ENCODE data around the gene MYLK3.

The MYLK3 gene

DNA sequence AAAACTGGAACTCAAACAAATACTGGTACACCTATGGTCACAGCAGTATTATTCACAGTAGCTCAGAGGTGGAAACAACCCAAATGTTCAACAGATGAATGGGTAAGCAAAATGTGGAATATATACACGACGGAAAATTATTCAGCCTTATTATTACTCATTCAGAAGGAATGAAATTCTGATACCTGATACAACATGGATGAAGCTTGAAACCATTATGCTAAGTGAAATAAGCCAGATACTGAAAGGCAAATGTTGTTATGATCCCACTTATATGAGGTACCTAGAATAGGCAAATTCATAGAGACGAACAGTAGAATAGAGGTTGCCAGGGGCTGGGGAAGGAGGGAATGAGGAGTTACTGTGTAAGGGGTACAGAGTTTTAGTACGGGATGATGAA is 27.1 kb upstream of the MYLK3 start:
- no peaks in the 10 kb centered on the region for H3K4me1 ChIP-seq
- no peak overlapping the region for H3K4me3 ChIP-seq
- peaks cover 3% of the 10 kb centered on the region; the same call in 1 of the 2 replicates for H3K9me3 ChIP-seq
- in situ Hi-C loops (cut with MboI; ENCODE audit: low sequenced_read_pairs): no loop called here
- no peak for DNase-seq (ENCODE audit: low spot score in 2 of 2)
- no peaks in the 10 kb centered on the region for H3K36me3 ChIP-seq (replicated peaks)
- H3K27me3 ChIP-seq (ENCODE audit: low read depth): no peaks in the 10 kb centered on the region

DNA sequence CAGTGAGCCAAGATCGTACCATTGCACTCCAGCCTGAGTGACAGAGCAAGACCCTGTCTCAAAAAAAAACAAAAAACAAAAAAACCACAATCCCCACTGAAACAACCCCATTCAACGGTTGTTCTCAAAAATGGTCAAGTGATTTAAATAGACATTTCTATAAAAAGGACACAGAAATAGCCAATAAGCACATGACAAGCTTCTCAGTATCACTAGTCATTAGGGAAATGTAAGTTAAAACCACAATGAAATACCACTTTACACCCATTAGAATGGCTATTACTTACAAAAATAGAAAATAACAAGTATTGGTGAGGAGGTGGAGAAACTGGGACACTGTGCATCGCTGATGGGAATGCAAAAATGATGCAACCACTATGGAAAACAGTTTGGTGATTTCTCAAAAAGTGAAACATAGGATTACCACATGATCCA is 26.6 kb upstream of the MYLK3 start:
- in situ Hi-C loops (cut with MboI; ENCODE audit: low sequenced_read_pairs): no loop called here
- peaks cover 3% of the 10 kb centered on the region; the same call in 1 of the 2 replicates for H3K9me3 ChIP-seq
- H3K4me3 ChIP-seq: no peak overlapping the region
- no peaks in the 10 kb centered on the region for H3K27me3 ChIP-seq (ENCODE audit: low read depth)
- no peaks in the 10 kb centered on the region for H3K36me3 ChIP-seq (replicated peaks)
- no peak for DNase-seq (ENCODE audit: low spot score in 2 of 2)
- H3K4me1 ChIP-seq: no peaks in the 10 kb centered on the region

DNA sequence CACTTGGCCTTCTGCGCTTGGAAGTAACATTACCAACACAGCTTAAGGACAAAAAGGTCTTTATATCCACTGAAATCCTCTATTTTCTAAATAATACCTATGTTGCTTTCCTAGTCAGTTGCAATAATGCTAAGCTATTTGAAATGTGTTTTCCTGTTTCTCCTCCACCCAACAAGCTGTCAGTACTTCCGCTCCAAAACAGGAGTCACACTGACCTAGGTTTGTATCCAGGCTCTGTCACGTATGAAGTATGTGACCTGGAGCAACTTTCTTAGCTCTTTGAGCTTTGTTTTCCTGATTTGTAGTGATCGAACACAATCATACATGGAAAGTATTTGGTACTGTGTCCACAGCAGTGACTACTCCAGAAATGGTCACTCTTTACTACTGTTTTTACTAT is 24.3 kb upstream of the MYLK3 start:
- Histone ChIP-seq H3K4me1 (no peaks in the 10 kb centered on the region), H3K9me3 (no peaks in the 10 kb centered on the region), H3K4me3 (no peak overlapping the region), H3K36me3 (replicated peaks) (no peaks in the 10 kb centered on the region), H3K27me3 (ENCODE audit: low read depth) (no peaks in the 10 kb centered on the region)
- no peak for DNase-seq (ENCODE audit: low spot score in 2 of 2)
- in situ Hi-C loops (cut with MboI; ENCODE audit: low sequenced_read_pairs): no loop called here

DNA sequence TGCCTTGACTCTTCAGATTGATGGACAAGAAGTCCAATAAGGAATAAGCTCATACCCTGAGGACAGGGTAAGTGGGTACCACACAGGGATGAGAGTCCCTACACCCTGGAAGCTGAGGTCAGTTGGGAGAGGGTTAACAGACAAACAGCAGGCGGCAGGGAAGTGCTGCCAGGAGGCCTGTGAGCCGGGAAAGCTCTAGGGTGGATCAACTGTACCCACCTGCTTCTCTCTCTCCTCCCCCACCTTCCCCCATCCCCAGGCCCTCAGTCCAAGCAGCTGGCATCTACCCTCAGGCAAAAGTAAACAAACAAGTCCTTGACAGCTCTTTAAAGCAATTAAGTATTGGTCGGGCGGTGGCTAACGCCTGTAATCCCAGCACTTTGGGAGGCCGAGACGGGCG is 20.7 kb upstream of the MYLK3 start:
- no peaks in the 10 kb centered on the region for H3K27me3 ChIP-seq (ENCODE audit: low read depth)
- no peaks in the 10 kb centered on the region for H3K4me1 ChIP-seq
- H3K4me3 ChIP-seq: no peak overlapping the region
- no peaks in the 10 kb centered on the region for H3K36me3 ChIP-seq (replicated peaks)
- in situ Hi-C loops (cut with MboI; ENCODE audit: low sequenced_read_pairs): no loop called here
- no peaks in the 10 kb centered on the region for H3K9me3 ChIP-seq
- DNase-seq (ENCODE audit: low spot score in 2 of 2): no peak

DNA sequence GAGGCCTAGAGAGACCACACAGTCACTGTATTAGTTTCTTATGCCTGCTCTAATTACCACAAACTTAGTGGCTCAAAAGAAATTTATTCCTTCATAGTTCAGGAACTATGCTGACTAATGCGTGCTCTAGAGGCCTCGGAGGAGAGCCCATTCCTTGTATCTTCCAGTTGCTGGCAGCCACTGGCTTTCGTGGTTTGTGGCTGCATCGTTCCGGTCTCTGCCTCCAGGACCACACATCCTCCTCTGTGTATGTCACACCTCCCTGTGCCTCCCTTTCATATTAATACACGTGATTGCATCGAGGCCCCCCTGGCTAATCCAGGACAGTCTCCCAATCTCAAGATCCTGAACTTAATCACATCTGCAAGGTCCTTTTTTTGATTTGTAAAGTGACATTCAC is 16.9 kb upstream of the MYLK3 start:
- Histone ChIP-seq H3K27me3 (ENCODE audit: low read depth) (no peaks in the 10 kb centered on the region), H3K9me3 (no peaks in the 10 kb centered on the region), H3K36me3 (replicated peaks) (no peaks in the 10 kb centered on the region), H3K4me3 (no peak overlapping the region), H3K4me1 (no peaks in the 10 kb centered on the region)
- in situ Hi-C loops (cut with MboI; ENCODE audit: low sequenced_read_pairs): no loop called here
- no peak for DNase-seq (ENCODE audit: low spot score in 2 of 2)

DNA sequence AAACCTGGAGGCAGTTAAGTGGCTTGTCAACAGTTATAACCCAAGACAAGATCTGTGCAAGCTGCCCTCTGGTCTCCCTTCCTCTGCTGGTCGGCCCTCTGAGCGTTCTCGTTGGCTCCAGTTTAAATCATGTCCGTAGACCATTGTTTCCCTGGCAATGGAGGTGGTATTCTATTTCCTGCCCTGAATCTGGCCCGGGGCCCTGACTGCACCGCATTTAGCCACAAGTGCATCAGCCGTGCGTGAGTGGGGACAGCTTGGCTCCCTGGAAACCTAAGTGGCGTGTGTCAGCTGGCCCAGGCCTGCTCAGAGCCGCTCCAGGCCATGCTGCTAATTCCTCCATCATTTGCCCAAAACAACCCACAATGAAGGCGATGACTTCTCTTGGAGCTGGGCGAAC is 15.0 kb upstream of the MYLK3 start:
- in situ Hi-C loops (cut with MboI; ENCODE audit: low sequenced_read_pairs): no loop called here
- DNase-seq (ENCODE audit: low spot score in 2 of 2): no peak

DNA sequence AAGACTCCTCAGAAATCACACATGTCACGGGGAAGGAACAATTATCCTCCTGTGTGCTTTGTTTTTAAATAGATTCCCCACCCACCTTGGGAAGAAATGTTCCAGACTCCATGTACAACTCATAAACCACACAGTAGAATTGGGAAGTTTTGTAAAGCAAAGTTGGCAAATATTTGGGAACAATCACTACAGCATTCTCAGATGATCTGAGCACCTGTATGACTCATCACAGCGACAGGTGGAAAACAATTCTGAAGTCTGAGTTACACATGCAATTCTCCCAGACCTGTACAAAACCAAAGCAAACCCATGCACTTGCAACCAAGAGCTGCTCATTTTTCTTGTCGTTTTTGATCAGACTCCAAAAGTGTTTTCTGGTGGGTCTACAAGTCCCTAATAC is 14.4 kb upstream of the MYLK3 start:
- no peaks in the 10 kb centered on the region for H3K27me3 ChIP-seq (ENCODE audit: low read depth)
- no peak overlapping the region for H3K4me3 ChIP-seq
- no peak for DNase-seq (ENCODE audit: low spot score in 2 of 2)
- in situ Hi-C loops (cut with MboI; ENCODE audit: low sequenced_read_pairs): no loop called here
- no peaks in the 10 kb centered on the region for H3K36me3 ChIP-seq (replicated peaks)
- H3K4me1 ChIP-seq: no peaks in the 10 kb centered on the region
- H3K9me3 ChIP-seq: no peaks in the 10 kb centered on the region

More for the DNA sequence above, 15.0 kb upstream of the MYLK3 start:
- H3K36me3 ChIP-seq (replicated peaks): no peaks in the 10 kb centered on the region
- no peaks in the 10 kb centered on the region for H3K4me1 ChIP-seq
- H3K9me3 ChIP-seq: no peaks in the 10 kb centered on the region
- no peak overlapping the region for H3K4me3 ChIP-seq
- H3K27me3 ChIP-seq (ENCODE audit: low read depth): no peaks in the 10 kb centered on the region

DNA sequence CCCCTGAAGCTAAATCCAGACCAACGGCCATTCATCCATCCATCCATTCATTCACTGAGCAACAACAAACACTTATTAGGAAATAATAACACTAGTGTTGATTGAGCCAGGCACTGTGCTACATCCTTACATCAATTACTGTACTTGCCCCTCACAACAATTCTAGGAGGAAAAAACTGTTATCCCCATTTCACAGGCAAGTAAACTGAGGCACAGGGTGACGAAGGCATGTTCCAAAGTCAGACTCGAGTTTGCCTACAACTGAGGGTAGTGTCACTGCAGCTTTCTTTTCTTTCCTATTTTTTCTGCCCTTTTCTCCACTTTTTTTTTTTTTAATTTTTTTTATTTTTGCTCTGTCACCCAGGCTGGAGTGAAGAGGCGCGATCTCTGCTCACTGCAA is 11.2 kb upstream of the MYLK3 start:
- no peaks in the 10 kb centered on the region for H3K4me1 ChIP-seq
- in situ Hi-C loops (cut with MboI; ENCODE audit: low sequenced_read_pairs): no loop called here
- DNase-seq (ENCODE audit: low spot score in 2 of 2): no peak
- H3K9me3 ChIP-seq: no peaks in the 10 kb centered on the region
- no peak overlapping the region for H3K4me3 ChIP-seq
- H3K36me3 ChIP-seq (replicated peaks): no peaks in the 10 kb centered on the region
- H3K27me3 ChIP-seq (ENCODE audit: low read depth): no peaks in the 10 kb centered on the region

DNA sequence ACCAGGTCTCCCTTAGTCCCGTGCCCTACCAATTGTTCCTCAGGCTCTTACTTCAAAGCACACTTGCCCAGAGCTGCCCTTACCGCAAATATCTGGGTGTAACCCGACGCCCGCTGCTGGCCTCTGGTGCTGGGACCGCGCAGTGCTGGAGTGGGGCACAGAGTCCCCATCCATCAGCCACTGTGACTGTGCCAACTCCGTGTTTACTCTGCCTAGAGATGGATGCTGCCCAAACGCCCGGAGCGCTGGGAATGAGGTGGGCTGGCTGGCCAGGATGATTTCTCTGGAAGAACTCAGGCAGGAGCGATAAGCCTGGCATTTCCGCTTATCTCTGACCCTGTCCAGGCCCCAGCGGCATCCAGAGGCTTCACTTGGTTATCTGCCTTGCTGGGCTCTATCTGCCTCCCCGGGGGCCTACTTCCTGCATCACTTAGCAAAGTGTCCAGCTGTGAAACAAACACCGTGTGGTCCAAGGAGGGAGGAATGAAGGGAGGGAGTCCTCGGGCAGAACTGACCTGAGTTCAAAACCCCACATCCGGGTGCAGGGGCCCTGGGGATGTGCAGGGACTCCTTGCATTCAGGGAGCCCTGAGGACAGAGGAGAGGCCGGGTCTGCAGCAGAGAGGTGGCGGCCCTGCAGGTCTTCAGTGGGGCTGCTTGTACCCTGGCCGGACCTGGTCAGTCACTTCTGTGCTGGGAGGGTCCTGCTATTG is 9.4 kb upstream of the MYLK3 start:
- no peaks in the 10 kb centered on the region for H3K9me3 ChIP-seq
- H3K4me3 ChIP-seq: no peak overlapping the region
- no peaks in the 10 kb centered on the region for H3K36me3 ChIP-seq (replicated peaks)
- in situ Hi-C loops (cut with MboI; ENCODE audit: low sequenced_read_pairs): no loop called here
- DNase-seq (ENCODE audit: low spot score in 2 of 2): no peak
- H3K4me1 ChIP-seq: no peaks in the 10 kb centered on the region
- no peaks in the 10 kb centered on the region for H3K27me3 ChIP-seq (ENCODE audit: low read depth)

DNA sequence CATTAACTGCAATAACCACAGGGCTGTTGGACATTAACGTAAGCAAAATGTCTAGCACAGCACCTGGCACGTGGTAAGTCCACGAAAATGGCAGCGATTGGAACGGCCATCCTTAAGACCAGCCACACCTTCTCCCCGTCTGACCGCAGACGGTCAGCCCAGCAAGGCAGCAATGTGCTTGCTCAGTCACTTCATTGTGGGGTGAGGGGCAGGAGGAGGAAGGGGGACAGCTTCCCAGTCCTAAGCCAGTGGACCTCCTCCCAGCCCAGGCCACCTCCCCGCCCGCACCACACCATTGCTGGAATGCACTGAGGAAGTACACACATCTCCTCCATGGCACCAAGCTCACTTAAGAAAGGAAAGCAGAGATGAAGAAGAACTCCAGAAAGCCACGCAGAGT is 8.6 kb upstream of the MYLK3 start:
- in situ Hi-C loops (cut with MboI; ENCODE audit: low sequenced_read_pairs): no loop called here

DNA sequence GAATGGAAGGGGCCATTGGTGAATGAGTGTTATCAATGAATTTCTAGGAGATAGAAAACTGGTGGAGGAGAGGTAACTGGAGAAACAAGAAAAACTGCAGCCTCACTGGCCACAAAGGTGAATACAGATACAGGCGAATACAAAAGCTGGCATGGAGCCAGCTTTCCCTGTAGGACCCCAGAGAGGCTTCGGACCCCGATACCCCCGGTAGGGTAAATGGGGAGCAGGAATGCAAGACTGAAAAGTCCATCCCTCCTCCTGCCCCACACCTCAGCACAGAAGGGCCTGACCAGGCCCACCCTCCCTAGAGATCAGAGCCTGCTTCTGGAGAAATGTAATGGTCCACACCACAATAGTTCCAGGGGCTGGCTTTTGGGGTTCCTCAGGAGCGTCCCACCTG is 4.9 kb upstream of the MYLK3 start:
- in situ Hi-C loops (cut with MboI; ENCODE audit: low sequenced_read_pairs): no loop called here
- no peaks in the 10 kb centered on the region for H3K27me3 ChIP-seq (ENCODE audit: low read depth)
- no peaks in the 10 kb centered on the region for H3K36me3 ChIP-seq (replicated peaks)
- H3K9me3 ChIP-seq: no peaks in the 10 kb centered on the region
- DNase-seq (ENCODE audit: low spot score in 2 of 2): no peak
- no peak overlapping the region for H3K4me3 ChIP-seq
- no peaks in the 10 kb centered on the region for H3K4me1 ChIP-seq

More for the DNA sequence above, 8.6 kb upstream of the MYLK3 start:
- Histone ChIP-seq H3K4me1 (no peaks in the 10 kb centered on the region), H3K27me3 (ENCODE audit: low read depth) (no peaks in the 10 kb centered on the region), H3K36me3 (replicated peaks) (no peaks in the 10 kb centered on the region), H3K4me3 (no peak overlapping the region), H3K9me3 (no peaks in the 10 kb centered on the region)
- no peak for DNase-seq (ENCODE audit: low spot score in 2 of 2)

DNA sequence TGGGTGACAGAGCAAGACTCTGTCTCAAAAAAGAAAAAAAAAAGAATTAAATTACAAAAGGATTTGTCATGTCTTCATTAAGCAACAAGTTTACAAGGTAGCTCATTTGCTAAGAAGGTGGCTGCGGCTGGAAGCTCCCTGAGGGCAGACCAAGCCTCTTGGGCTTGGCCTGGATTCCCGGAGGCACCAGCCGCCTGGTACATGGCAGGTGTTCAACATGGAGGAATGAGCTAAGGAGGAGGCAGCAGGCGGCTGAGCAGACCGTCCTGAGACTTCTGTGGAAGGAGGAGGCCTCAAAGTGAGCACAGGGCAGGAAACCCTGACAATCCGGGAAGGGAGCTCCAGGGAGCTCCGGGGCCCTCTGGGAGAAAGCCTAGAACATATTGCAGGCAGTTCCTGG is 3.2 kb upstream of the MYLK3 start:
- no peaks in the 10 kb centered on the region for H3K36me3 ChIP-seq (replicated peaks)
- no peak overlapping the region for H3K4me3 ChIP-seq
- no peak for DNase-seq (ENCODE audit: low spot score in 2 of 2)
- in situ Hi-C loops (cut with MboI; ENCODE audit: low sequenced_read_pairs): no loop called here
- no peaks in the 10 kb centered on the region for H3K27me3 ChIP-seq (ENCODE audit: low read depth)
- H3K4me1 ChIP-seq: no peaks in the 10 kb centered on the region
- H3K9me3 ChIP-seq: no peaks in the 10 kb centered on the region

DNA sequence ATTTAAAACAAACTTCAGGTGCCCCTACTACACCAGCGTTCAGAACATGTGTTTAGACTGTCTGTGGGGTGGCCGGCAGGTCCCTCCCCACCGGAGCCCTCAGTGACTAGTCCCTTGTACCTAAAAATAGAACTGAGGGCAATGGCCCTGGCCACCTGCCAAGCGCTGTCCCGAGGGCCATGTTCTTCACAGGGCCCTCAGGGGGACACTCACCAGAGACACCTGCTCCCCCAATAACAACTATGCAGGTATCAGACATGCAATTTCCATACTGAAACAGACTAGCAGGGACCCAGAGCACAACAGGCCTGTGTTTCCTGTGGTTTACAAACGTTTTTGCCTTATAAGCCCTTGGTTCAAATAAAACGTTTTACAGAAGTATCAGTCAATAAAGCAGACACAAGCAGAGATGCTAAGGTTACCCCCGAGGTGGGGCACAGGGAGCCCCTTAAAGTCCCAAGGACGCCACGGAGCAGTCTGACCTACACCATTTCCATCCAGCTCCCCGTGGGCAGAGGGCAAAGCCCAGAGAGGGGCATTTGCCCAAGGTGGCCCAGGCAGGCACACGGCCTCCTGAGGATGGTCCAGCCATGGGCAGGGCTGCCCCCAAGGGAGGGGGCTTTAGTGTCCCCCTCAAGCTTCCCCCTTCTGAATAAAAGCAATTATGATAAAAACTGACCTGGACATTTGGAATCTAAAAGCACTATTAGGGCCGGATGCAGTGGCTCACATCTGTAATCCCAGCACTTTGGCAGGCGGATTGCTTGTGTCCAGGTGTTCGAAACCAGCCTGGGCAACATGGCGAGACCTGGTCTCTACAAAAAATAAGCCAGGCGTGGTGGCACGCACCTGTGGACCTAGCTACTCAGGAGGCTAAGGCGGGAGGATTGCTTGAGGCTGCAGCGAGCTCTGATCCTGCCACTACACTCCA is 896 bp upstream of the MYLK3 start:
- H3K4me1 ChIP-seq: no peaks in the 10 kb centered on the region
- no peak for DNase-seq (ENCODE audit: low spot score in 2 of 2)
- H3K36me3 ChIP-seq (replicated peaks): no peaks in the 10 kb centered on the region
- H3K4me3 ChIP-seq: no peak overlapping the region
- H3K9me3 ChIP-seq: no peaks in the 10 kb centered on the region
- no peaks in the 10 kb centered on the region for H3K27me3 ChIP-seq (ENCODE audit: low read depth)
- in situ Hi-C loops (cut with MboI; ENCODE audit: low sequenced_read_pairs): no loop called here

Measured in HAP-1 (cell line).